ENCODE results near the gene C19orf67. TPM values are rescaled to one million over a fixed set of nuclear protein-coding genes. Genes with fewer than 3 reads are reported as not detected.
A peak's percentile ranks its signal among the peaks of the same experiment; 100 is the strongest.

C19orf67 gene
- not detected for total RNA-seq
- under 1 TPM in 3 of 6 donors, not detected in 3; 0.16 to 0.21 (median 0.19) TPM for polyA plus RNA-seq (ENCODE audit: insufficient read length in 6 of 6)
- long read RNA-seq, donor 1 = 0 reads
- long read RNA-seq, donor 2 = 0 reads
- long read RNA-seq, donor 3 = 0 reads
- long read RNA-seq, donor 4 = 0 reads
- long read RNA-seq, donor 5 = 0 reads
- long read RNA-seq, donor 6 = 0 reads
- long read RNA-seq, donor 7 = 0 reads
- long read RNA-seq, donor 8 = 0 reads
- long read RNA-seq, donor 9 = 0 reads
- long read RNA-seq, donor 10 = 0 reads
- long read RNA-seq, donor 11 = 0 reads
- long read RNA-seq, donor 12 = 0 reads

DNA sequence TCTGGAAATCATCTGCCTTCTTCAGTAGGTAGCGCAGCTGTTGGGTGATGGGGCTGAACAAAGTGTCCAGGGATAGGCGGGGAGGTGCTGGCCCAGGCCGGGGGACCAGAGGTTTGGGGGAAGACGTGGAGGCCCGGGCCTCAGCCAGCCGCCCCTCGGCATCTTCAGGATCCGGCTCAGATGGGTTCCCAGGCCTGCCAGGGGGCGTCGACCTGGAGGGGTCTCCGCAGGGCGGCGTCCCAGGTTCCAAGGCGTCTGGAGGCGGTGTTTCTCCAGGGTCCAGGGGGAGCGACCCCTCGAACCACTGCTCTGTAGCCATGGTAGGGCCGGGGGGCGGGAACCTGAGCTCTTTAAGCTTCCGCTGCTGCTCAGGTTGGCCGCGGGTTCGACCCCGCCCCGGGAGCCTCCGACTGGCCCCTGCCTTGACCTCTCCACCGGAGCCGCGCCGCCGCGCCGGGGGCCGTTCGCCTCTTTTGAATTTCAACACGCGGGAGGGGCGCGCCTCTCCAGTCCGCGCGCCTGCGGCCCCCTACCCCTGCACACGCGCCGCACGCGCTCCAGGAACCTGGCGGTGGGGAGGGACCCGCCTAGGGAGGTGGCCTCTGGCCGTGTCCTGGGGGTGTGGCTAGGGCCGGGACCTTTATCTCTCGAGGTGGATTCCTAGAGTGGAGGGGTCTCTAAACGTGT, at the start of gene C19orf67:
Gene C19orf67, minus strand, starts transcription at position 475 of the 687 bp plus-strand sequence. Its CDS starts 156 bp downstream, at position 319.
- H3K4me3 ChIP-seq = no peak within 1 kb of the TSS
- H3K36me3 ChIP-seq = peaks cover 0 to 23% of the 10 kb centered on the region in 2 donors
- no peak within 1 kb of the TSS for H3K27ac ChIP-seq
- peaks cover 12 to 28% of the 10 kb centered on the region in 2 donors for H3K4me1 ChIP-seq
- TF ChIP-seq, protein P1, sequence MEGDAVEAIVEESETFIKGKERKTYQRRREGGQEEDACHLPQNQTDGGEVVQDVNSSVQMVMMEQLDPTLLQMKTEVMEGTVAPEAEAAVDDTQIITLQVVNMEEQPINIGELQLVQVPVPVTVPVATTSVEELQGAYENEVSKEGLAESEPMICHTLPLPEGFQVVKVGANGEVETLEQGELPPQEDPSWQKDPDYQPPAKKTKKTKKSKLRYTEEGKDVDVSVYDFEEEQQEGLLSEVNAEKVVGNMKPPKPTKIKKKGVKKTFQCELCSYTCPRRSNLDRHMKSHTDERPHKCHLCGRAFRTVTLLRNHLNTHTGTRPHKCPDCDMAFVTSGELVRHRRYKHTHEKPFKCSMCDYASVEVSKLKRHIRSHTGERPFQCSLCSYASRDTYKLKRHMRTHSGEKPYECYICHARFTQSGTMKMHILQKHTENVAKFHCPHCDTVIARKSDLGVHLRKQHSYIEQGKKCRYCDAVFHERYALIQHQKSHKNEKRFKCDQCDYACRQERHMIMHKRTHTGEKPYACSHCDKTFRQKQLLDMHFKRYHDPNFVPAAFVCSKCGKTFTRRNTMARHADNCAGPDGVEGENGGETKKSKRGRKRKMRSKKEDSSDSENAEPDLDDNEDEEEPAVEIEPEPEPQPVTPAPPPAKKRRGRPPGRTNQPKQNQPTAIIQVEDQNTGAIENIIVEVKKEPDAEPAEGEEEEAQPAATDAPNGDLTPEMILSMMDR (IDR thresholded peaks at IDR 0.05) = no peak
- ATAC-seq (no peak), DNase-seq (no peak)
- no peaks in the 10 kb centered on the region for H3K9me3 ChIP-seq
- intact Hi-C loops (cut with DNase I) = no loop called here
- no peaks in the 10 kb centered on the region for H3K27me3 ChIP-seq

DNA sequence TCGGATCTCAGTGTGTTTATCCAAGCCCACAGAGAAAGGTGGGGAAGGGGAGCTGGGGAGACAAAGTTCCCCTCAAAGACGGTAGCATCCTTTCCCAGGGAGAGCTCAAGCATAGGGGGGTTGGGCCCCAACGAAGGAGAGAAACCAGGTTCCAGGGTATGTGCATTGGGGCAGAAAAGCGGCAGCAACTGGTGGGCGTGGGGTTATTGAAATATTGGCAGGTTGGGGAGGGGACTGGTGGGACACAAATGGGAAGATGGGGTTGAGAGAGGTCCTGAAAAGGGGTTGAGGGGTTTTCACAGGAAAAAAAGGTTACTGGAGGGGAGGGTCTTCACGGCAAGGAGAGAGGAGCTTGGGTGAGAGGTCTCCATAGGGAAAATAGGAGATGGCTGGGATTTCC, 49.8 kb upstream of the C19orf67 start:
- intact Hi-C loops (cut with DNase I) = no loop called here
- peak in 1 of 4 donors; percentile 17 for DNase-seq
- Histone ChIP-seq H3K36me3 (no peaks in the 10 kb centered on the region), H3K4me1 (peaks cover 12 to 50% of the 10 kb centered on the region in 2 donors), H3K9me3 (no peaks in the 10 kb centered on the region), H3K4me3 (peak overlapping the region in 1 of 2 donors; percentile 75), H3K27ac (no peak overlapping the region), H3K27me3 (no peaks in the 10 kb centered on the region)
- TF ChIP-seq, protein P1 (IDR thresholded peaks at IDR 0.05) = no peak
- no peak for ATAC-seq

GRCh38 chr19:14127929-14128509, 42.4 kb upstream of the C19orf67 start:
- TF ChIP-seq, protein P1 (IDR thresholded peaks at IDR 0.05) = no peak
- Histone ChIP-seq H3K27ac (peak overlapping the region in 1 of 2 donors; percentile 89), H3K4me3 (no peak overlapping the region), H3K9me3 (no peaks in the 10 kb centered on the region), H3K27me3 (no peaks in the 10 kb centered on the region), H3K36me3 (no peaks in the 10 kb centered on the region), H3K4me1 (peaks cover 4 to 41% of the 10 kb centered on the region in 2 donors)
- intact Hi-C loops (cut with DNase I) = no loop called here
- DNase-seq (no peak), ATAC-seq (peak; percentile 80)

GRCh38 chr19:14127176-14127575, 41.6 kb upstream of the C19orf67 start:
- Histone ChIP-seq H3K27me3 (no peaks in the 10 kb centered on the region), H3K4me1 (peaks cover 4 to 41% of the 10 kb centered on the region in 2 donors), H3K36me3 (no peaks in the 10 kb centered on the region), H3K9me3 (no peaks in the 10 kb centered on the region), H3K27ac (peak overlapping the region in 1 of 2 donors; percentile 89), H3K4me3 (no peak overlapping the region)
- peak; percentile 78 for ATAC-seq
- intact Hi-C loops (cut with DNase I) = no loop called here
- peak in 2 of 4 donors; percentile 72 to 83 for DNase-seq
- TF ChIP-seq, protein P1 (IDR thresholded peaks at IDR 0.05) = no peak

GRCh38 chr19:14122924-14123323, 37.3 kb upstream of the C19orf67 start:
- Histone ChIP-seq H3K27ac (no peak overlapping the region), H3K36me3 (no peaks in the 10 kb centered on the region), H3K4me3 (no peak overlapping the region), H3K4me1 (peaks cover 7 to 37% of the 10 kb centered on the region in 2 donors), H3K27me3 (no peaks in the 10 kb centered on the region), H3K9me3 (no peaks in the 10 kb centered on the region)
- no peak for DNase-seq
- TF ChIP-seq, protein P1 (IDR thresholded peaks at IDR 0.05) = no peak
- no peak for ATAC-seq
- intact Hi-C loops (cut with DNase I) = no loop called here
